ENCODE measurements around the gene SCAF1.

SCAF1 gene

DNA sequence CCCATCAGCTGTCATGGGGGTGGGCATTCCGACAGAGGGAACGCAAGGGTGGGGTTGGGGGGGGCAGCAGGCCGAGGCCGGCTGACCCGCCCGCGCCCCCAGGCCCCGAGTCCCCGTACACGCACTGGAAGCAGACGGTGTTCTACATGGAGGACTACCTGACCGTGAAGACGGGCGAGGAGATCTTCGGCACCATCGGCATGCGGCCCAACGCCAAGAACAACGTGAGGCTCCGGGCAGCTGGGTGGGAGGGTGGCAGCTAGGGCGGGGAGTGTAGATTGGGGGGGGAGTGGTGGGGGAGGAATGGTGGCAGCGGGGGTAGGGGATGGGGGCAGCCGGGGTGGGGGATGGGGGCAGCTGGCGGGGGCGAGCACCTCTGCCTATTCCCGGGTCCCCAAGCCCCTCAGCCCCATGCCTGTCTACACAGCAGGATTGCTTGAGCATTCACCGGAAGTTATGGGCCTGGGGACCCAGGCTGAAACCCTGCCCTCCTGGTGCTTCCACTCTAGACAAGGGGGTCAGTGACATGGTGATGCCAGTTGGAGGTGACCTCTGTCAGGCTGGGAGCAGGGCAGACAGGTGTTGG lies 44.6 kb downstream of the SCAF1 start:
- DNase-seq = no peak

- no peak for DNase-seq
Measured at GRCh38 chr19:49687150-49687549, 45.1 kb downstream of the SCAF1 start.

DNA sequence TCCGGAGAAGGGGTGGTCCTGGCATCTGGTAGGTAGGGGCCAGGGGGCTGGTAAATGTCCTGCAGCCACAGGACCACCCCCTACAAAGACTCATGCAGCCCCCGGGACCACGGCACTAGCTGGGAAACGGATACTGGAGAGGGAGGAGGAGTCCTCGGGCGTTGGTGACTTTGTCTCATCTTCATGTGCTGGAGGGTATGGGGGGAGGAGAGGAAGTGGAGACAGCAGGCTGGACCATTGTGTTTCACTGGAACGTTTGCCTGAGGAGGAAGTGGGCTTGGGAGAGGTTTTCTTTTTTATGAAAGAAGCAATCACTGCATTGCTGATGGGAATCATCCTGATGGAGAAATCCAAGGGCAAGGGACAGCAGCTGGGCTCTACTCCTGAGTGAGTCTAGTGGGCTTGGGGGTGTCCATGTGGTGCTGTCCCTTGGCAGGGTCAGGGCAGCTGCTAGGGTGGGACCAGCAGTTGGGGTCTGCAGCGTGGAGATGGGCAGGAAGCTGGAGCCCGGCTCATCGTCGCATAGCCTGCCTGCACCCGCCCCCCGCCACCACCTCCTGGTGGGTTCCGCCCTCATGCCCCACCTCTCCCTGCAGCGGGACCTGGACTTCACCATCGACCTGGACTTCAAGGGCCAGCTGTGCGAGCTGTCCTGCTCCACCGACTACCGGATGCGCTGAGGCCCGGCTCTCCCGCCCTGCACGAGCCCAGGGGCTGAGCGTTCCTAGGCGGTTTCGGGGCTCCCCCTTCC lies 45.7 kb downstream of the SCAF1 start:
- no peak for DNase-seq

- no peak for DNase-seq
Measured at GRCh38 chr19:49688531-49689132, 46.6 kb downstream of the SCAF1 start.

DNA sequence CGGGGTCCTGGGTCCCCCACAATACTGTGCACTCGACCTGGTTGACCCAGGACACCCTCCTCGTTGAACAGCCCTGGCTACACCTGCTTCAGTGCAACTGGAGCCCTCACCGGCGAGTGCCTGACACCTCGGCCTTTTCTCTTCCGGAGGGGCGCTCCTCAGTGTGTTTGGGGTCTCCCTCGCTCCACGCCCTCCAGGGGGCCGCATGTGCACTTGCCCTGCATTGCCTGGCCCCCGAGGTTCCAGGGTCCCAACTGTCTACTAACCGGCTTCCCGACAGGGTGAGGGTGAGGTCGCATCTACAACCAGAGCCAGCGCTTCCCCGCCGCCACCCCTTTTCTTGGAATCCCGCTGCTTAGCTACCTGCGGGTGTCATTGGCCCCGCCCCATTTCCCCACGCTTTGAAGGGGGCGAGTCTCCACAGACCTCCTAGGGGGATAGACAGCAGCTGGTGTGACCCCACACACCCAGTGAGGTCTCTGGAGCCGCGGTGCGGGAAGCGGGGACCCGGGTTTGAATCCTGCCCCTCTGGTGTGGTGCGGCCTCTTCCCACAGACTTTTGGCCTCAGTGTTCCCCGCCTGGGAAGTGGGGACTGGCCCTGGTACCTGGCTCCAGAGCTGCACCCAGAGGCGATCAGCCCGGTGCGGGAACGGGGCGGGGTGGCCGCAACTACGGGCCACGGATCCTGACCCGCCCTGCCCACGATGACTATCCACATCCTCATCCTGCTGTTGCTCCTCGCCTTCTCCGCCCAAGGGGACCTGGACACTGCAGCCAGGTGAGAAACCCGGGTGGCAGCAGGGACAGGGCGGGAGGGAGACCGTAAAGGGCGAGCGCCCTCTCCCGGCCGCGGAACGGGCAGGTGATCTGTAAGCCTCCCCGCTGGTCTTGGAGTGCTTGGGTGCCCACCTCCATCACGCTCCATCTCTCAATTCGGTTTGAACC lies 47.4 kb downstream of the SCAF1 start, which contains the start of gene ADM5:
Gene ADM5, plus strand, starts transcription at position 462 of the 946 bp plus-strand sequence. Its CDS starts 244 bp downstream, at position 706.
- DNase-seq = peak; percentile 82

DNA sequence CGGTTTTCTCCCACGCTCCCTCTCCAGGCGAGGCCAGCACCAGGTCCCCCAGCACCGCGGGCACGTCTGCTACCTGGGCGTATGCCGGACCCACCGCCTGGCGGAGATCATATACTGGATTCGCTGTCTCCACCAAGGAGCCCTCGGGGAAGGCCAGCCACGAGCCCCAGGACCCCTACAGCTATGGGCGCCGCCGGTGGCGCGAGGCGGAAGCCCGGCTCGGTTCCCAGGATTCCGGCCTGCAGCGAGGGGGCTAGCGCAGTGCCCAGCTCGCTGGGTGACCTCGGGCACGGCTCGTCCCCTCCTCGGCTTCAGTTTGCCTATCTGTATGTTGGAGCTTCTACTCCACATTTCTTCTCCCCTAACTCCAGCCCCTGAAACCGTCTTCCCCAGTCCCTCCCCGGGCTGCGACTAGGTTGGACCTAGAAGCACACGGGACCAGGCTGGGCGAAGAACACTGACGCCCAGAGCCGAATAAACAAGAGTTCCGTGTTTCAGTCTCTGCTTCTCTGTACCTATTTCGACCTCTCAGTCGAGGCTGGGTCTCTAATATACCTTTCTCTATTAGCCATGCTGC lies 48.2 kb downstream of the SCAF1 start:
- DNase-seq = peak; percentile 84

DNA sequence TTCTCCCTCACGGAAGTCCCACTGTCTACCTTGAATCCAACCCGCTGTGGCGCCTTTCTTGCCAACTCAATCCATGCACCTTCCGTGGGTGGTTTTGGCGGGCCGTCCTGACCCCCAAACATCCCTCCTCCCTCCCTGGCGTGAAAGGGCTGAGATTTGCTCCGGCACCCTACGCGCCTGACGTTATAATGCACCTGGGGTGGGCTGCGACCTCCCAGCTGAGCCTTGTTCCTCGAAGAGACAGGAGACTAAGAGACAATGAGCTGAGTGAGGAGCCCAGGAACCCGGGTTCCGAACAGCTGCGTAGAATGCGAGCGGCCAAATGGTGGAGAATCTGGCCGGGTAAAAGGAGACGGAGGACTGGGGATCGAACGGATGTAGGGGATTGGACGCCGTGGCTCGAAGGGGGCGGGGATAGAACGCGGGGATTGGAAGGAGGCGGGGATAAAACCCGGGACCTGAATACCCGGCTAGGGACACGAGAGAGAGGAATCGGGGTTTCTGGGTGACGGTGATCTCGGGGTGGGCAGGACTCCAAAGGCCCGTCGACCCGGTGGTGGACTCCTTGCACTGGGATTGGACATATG lies 48.7 kb downstream of the SCAF1 start, which contains the start of gene CPT1C:
Gene CPT1C, plus strand, starts transcription at position 461 of the 587 bp plus-strand sequence. CDS start 1,137 bp downstream, outside the sequence.
- peak; percentile 98 for DNase-seq

DNA sequence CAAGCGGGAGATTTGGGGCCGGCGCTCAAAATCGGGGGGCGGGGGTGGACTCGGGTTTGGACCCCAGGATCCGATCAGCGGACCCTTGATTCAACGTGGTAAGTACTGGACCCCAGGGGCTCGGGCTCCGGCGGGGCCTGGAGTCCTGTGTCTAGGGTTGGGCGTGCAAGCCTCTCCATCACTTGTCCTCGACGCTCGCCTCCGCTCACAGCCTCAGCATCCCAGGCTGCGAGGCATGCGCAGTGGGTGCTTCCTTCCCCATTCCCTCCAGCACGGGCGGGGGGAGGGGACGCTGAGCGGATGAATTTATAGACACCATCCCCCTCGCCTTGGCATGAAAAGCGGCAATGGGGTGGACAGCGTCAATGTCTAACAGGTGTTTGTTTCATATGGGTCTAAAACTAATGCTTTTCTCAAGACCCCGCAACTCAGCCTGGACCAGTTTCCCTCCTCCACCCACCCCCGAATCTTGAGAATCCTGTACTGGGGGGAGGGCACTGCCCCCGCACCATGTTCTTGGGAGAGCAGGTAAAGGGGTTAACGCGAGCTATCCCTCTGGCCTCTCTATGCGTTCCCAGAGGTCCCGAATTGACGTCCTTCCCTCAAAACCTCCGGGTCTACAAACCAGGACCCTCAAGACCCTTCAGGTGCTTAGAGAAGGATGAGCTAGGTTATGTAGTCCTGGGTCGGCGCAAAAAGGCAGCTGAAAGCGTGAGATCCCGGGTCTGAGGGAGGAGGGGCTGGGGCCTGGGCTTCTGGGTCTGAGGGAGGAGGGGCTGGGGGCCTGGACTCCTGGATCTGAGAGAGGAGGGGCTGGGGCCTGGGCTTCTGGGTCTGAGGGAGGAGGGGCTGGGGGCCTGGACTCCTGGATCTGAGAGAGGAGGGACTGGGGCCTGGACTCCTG lies 49.5 kb downstream of the SCAF1 start:
- peak; percentile 86 for DNase-seq

GRCh38 chr19:49692147-49692506 lies 50.1 kb downstream of the SCAF1 start:
- no peak for DNase-seq

DNA sequence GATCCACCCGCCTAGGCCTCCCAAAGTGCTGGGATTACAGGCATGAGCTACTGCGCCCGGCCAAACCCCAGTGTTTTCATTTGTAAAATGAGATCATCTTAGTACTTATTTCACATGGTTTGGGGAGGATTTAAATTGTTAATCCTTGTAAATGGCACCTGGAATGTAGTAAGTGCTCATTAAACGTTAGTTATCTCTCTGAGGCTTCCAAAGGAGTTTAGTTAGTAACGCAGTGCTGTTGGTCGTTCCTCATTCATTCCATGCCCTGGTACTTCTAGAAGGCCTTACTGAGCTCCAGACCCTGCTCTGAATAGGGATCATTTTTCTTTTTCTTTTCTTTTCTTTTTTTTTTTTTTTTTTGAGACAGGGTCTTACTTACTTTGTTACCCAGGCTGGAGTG lies 54.1 kb downstream of the SCAF1 start:
- DNase-seq = no peak

DNA sequence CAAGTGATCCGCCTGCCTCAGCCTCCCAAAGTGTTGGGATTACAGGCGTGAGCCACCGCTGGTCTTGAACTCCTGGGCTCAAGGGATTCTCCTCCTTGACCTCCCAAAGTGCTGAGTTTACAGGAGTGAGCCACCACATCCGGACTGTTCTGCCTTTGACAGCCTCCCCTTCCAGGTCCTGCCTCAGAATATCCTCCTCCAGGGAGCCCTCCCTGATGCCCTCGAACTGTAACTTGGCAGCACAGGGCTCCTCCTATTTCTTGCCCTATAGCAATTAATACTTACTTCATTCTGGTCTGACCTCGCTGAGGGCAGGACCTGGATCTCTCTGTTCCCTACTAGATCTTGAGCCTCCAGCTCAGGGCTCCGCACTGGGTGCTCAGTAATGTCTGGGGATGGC lies 54.9 kb downstream of the SCAF1 start:
- DNase-seq = no peak

- DNase-seq = no peak
Measured at GRCh38 chr19:49699364-49699763, 57.4 kb downstream of the SCAF1 start.

- DNase-seq = no peak
Measured at GRCh38 chr19:49700563-49700962, 58.6 kb downstream of the SCAF1 start.

DNA sequence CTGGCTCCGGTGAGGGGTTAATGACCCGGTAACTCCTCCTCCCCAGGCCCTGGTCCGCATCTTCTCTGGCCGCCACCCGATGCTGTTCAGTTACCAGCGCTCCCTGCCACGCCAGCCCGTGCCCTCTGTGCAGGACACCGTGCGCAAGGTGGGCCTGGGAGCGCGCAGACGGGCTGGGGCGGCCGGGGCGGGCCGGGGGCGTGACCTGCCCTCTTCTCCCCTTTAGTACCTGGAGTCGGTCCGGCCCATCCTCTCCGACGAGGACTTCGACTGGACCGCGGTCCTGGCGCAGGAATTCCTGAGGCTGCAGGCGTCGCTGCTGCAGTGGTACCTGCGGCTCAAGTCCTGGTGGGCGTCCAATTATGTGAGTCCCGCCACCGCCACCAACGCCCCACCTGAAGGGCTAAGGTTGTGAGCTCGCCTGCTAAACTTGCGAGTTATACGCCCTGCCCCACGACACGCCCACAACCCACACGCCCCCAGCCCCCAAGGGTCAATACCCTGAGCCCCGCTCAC lies 59.3 kb downstream of the SCAF1 start:
- DNase-seq = no peak

GRCh38 chr19:49704888-49705642 lies 63.1 kb downstream of the SCAF1 start:
- no peak for DNase-seq

GRCh38 chr19:49705919-49706318 lies 63.9 kb downstream of the SCAF1 start:
- DNase-seq = no peak
